Muscle of leg (tissue), 11 donors: ENCODE measurements around the gene CCER1. TPM values are rescaled to one million over a fixed set of nuclear protein-coding genes. Genes with fewer than 3 reads are reported as not detected.

Experiments used
- DNase-seq: peaks from one replicate; pipeline ENCODE4 v3.0.0; 2013
- H3K27ac ChIP-seq: one replicate; pipeline ENCODE4 v1.5.1; 2013; ENCODE audit warnings: mild to moderate bottlenecking, low read length, control low read depth
- H3K27me3 ChIP-seq: one replicate; pipeline ENCODE4 v1.6.1; 2013; ENCODE audit warnings: low read length; ENCODE audit not compliant: control insufficient read depth, insufficient read depth
- H3K36me3 ChIP-seq: one replicate; pipeline ENCODE4 v1.6.1; 2013; ENCODE audit warnings: low read length; ENCODE audit not compliant: control insufficient read depth, insufficient read depth
- H3K4me1 ChIP-seq: one replicate; pipeline ENCODE4 v1.6.1; 2013; ENCODE audit warnings: low read length; ENCODE audit not compliant: control insufficient read depth, insufficient read depth
- H3K4me3 ChIP-seq: one replicate; pipeline ENCODE4 v1.5.1; 2013; ENCODE audit warnings: low read length, control low read depth
- H3K9me3 ChIP-seq: replicated peaks from 2 replicates; pipeline ENCODE4 v1.6.1; 2013; ENCODE audit warnings: low read depth, low read length; ENCODE audit not compliant: control insufficient read depth
- WGBS: methylation state at CpG from one replicate; pipeline ENCODE4 v1.1.5; 2013; ENCODE audit warnings: missing lambda C conversion rate; ENCODE audit not compliant: insufficient coverage; 5-methylcytosine and 5-hydroxymethylcytosine counted together
- polyA plus RNA-seq, 8 donors: library from polyadenylated mRNA; unstranded; fragments of 120-200 nt; gene quantifications; one replicate each; pipeline versions ENCODE4 v1.2.1 to v1.2.3, GENCODE V29; 2013; ENCODE audit warnings: inconsistent platforms in 1 of 8, low replicate concordance in 1 of 8; ENCODE audit not compliant: insufficient read length in 8 of 8, insufficient read depth in 1 of 8
- total RNA-seq: library from RNA; stranded (reverse); fragments of 120-200 nt; gene quantifications from one replicate; pipeline ENCODE4 v1.2.4, GENCODE V29; 2013

CCER1 gene
- total and polyA plus RNA-seq, 9 donors = not detected

GRCh38 chr12:90953956-90954421 lies 987 bp downstream of the CCER1 start:
- H3K4me1 ChIP-seq = no peaks in the 10 kb centered on the region
- H3K9me3 ChIP-seq = no peaks in the 10 kb centered on the region
- H3K36me3 ChIP-seq = no peaks in the 10 kb centered on the region
- H3K27ac ChIP-seq = no peak overlapping the region
- no peak overlapping the region for H3K4me3 ChIP-seq
- DNase-seq = no peak
- 92% methylated on average over 23 of the region's 32 CpGs for WGBS
- no peaks in the 10 kb centered on the region for H3K27me3 ChIP-seq

- Histone ChIP-seq H3K4me3 (no peak overlapping the region), H3K9me3 (no peaks in the 10 kb centered on the region), H3K36me3 (no peaks in the 10 kb centered on the region), H3K27ac (no peak overlapping the region), H3K27me3 (no peaks in the 10 kb centered on the region), H3K4me1 (no peaks in the 10 kb centered on the region)
- no peak for DNase-seq
Measured at GRCh38 chr12:90951432-90952105, 3.4 kb downstream of the CCER1 start.

GRCh38 chr12:90947869-90948268 lies 7.1 kb downstream of the CCER1 start:
- DNase-seq = no peak
- Histone ChIP-seq H3K27me3 (no peaks in the 10 kb centered on the region), H3K4me1 (no peaks in the 10 kb centered on the region), H3K36me3 (no peaks in the 10 kb centered on the region), H3K9me3 (no peaks in the 10 kb centered on the region), H3K27ac (no peak overlapping the region), H3K4me3 (no peak overlapping the region)
- WGBS = 95% methylated on average over 6 of the region's 7 CpGs

GRCh38 chr12:90945070-90945649 lies 9.8 kb downstream of the CCER1 start:
- Histone ChIP-seq H3K36me3 (no peaks in the 10 kb centered on the region), H3K4me3 (no peak overlapping the region), H3K4me1 (no peaks in the 10 kb centered on the region), H3K27ac (no peak overlapping the region), H3K9me3 (no peaks in the 10 kb centered on the region), H3K27me3 (no peaks in the 10 kb centered on the region)
- DNase-seq = peak; percentile 48
- no CpG with 5 or more reads among the region's 1 CpG for WGBS

- H3K9me3 ChIP-seq = no peaks in the 10 kb centered on the region
Measured at GRCh38 chr12:90943255-90943654, 11.7 kb downstream of the CCER1 start.

GRCh38 chr12:90940872-90941499 lies 14.0 kb downstream of the CCER1 start:
- Histone ChIP-seq H3K27me3 (no peaks in the 10 kb centered on the region), H3K9me3 (no peaks in the 10 kb centered on the region), H3K27ac (no peak overlapping the region), H3K4me3 (no peak overlapping the region), H3K36me3 (no peaks in the 10 kb centered on the region), H3K4me1 (no peaks in the 10 kb centered on the region)
- DNase-seq = peak; percentile 73
- WGBS = no CpG with 5 or more reads among the region's 3 CpGs

More at GRCh38 chr12:90943255-90943654, 11.7 kb downstream of the CCER1 start:
- no CpG with 5 or more reads among the region's 1 CpG for WGBS
- Histone ChIP-seq H3K36me3 (no peaks in the 10 kb centered on the region), H3K27ac (no peak overlapping the region), H3K4me1 (no peaks in the 10 kb centered on the region), H3K27me3 (no peaks in the 10 kb centered on the region), H3K4me3 (no peak overlapping the region)
- peak; percentile 19 for DNase-seq

GRCh38 chr12:90939382-90939781 lies 15.6 kb downstream of the CCER1 start:
- H3K4me3 ChIP-seq = no peak overlapping the region
- H3K9me3 ChIP-seq = no peaks in the 10 kb centered on the region
- peak; percentile 40 for DNase-seq
- H3K27ac ChIP-seq = no peak overlapping the region
- H3K4me1 ChIP-seq = no peaks in the 10 kb centered on the region
- no peaks in the 10 kb centered on the region for H3K36me3 ChIP-seq
- H3K27me3 ChIP-seq = no peaks in the 10 kb centered on the region
- WGBS = no CpG with 5 or more reads among the region's 1 CpG

- no peak for DNase-seq
- WGBS = 100% methylated on average over 1 of the region's 6 CpGs
Measured at GRCh38 chr12:90938451-90938850, 16.5 kb downstream of the CCER1 start.

GRCh38 chr12:90937651-90938050 lies 17.3 kb downstream of the CCER1 start:
- no peak for DNase-seq
- Histone ChIP-seq H3K27ac (no peak overlapping the region), H3K4me3 (no peak overlapping the region), H3K9me3 (no peaks in the 10 kb centered on the region), H3K4me1 (no peaks in the 10 kb centered on the region), H3K27me3 (no peaks in the 10 kb centered on the region), H3K36me3 (no peaks in the 10 kb centered on the region)
- no CpG with 5 or more reads among the region's 2 CpGs for WGBS

More at GRCh38 chr12:90938451-90938850, 16.5 kb downstream of the CCER1 start:
- Histone ChIP-seq H3K9me3 (no peaks in the 10 kb centered on the region), H3K4me3 (no peak overlapping the region), H3K27ac (no peak overlapping the region), H3K4me1 (no peaks in the 10 kb centered on the region), H3K36me3 (no peaks in the 10 kb centered on the region), H3K27me3 (no peaks in the 10 kb centered on the region)

GRCh38 chr12:90936230-90937005 lies 18.6 kb downstream of the CCER1 start:
- no peaks in the 10 kb centered on the region for H3K4me1 ChIP-seq
- no peaks in the 10 kb centered on the region for H3K36me3 ChIP-seq
- H3K27ac ChIP-seq = no peak overlapping the region
- no peaks in the 10 kb centered on the region for H3K27me3 ChIP-seq
- H3K9me3 ChIP-seq = no peaks in the 10 kb centered on the region
- WGBS = 100% methylated on average over 3 of the region's 5 CpGs
- no peak overlapping the region for H3K4me3 ChIP-seq
- no peak for DNase-seq
